ENCODE results near the gene SYT15. TPM values are rescaled to one million over a fixed set of nuclear protein-coding genes. Genes with fewer than 3 reads are reported as not detected.

Gene SYT15
- total RNA-seq, 1 experiment from 2014 or later = 1.6 TPM

DNA sequence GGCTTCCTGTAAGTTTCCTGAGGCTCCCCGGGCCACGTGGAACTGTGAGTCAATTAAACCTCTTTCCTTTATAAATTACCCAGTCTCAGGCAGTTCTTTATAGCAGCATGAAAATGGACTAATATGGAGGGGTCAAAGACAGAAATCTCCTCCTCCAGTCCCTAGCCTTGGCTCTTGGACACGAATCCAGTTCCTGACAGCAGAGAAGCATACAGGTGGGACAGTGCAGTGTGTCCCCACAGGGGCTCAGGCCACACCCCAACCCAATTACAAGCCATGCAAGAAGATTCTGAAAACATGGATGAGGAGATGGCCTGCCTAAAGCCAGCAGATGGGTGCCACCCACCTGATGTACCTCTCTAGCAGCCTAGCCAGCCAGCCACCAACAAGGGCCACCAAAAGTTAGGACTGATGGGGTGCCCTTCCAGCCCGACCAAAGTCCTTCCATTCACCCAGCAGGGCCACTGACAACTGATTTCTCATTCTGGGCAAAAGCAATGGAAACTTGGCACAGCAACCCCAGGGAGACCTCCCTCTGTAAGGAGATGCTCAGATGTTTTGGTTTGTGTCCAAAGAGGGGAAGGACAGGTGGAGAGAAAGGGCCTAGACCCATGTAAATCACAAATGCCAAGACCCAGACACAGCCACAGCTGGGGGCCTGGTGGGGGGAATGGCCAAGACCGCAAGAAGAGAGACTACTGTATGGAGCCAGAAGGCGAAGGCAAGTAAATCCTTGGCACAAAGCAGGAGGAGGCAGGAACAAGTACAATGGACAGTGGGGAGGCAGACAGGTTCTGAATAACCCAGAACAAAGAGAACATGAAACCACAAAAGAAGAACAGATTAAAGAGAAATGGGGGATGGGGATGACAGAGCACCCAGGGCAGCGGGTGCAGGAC lies 36.1 kb upstream of the SYT15 start (continued):
- TF ChIP-seq, protein P1, sequence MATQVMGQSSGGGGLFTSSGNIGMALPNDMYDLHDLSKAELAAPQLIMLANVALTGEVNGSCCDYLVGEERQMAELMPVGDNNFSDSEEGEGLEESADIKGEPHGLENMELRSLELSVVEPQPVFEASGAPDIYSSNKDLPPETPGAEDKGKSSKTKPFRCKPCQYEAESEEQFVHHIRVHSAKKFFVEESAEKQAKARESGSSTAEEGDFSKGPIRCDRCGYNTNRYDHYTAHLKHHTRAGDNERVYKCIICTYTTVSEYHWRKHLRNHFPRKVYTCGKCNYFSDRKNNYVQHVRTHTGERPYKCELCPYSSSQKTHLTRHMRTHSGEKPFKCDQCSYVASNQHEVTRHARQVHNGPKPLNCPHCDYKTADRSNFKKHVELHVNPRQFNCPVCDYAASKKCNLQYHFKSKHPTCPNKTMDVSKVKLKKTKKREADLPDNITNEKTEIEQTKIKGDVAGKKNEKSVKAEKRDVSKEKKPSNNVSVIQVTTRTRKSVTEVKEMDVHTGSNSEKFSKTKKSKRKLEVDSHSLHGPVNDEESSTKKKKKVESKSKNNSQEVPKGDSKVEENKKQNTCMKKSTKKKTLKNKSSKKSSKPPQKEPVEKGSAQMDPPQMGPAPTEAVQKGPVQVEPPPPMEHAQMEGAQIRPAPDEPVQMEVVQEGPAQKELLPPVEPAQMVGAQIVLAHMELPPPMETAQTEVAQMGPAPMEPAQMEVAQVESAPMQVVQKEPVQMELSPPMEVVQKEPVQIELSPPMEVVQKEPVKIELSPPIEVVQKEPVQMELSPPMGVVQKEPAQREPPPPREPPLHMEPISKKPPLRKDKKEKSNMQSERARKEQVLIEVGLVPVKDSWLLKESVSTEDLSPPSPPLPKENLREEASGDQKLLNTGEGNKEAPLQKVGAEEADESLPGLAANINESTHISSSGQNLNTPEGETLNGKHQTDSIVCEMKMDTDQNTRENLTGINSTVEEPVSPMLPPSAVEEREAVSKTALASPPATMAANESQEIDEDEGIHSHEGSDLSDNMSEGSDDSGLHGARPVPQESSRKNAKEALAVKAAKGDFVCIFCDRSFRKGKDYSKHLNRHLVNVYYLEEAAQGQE (IDR thresholded peaks at IDR 0.05; ENCODE audit: low read depth) = no peak

DNA sequence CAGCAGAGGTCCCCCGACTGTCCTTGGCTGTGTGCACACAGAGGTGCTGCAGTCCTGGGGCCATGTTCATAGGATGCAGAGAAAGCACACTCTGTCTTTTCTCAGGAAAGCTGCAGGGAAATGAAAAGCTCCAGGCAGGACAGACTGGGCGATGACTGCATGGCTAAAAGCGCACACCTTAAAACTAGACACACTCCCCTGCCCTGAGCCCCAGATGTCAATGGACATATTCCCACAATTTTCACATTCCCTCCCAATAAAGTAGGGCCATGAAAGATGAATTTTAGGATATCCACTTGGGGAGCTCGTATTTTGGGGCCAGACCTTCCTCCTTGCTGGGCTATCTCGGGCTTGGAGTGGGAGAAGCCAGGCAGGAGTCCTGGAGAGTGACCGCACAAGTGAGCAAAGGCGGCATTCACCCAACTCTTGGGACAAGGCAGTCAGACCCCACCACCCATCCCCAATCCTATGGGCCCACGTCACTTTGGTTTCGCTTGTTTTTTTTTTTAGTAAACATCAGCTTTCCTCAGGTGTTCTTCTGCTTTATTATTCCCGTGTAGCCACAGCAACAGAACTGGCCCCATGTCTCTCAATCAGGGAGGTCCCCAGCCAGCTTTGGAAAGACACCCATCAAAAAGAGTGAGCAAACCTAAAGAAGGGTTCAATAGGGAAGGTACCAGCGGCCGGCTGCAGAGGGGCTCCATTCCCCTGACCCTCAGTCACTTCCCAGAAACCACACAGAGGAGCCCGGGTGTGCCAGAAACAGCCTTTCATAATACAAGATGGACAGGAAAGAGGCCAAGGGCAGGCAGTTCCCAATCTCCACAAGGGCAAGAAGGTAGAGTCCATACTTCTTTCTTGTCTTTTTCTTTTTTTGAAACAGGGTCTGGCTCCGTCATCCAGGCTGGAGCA lies 35.2 kb upstream of the SYT15 start:
- Histone ChIP-seq H3K4me2 (ENCODE audit: low read length) (no peak overlapping the region), H3K9me3 (ENCODE audit: control insufficient read depth in 1 of 2, insufficient read depth in 1 of 2, low read depth in 1 of 2, low read length in 2 of 2) (no peaks in the 10 kb centered on the region), H3K9ac (ENCODE audit: low read length) (no peak overlapping the region), H3K4me1 (ENCODE audit: control insufficient read depth in 1 of 2, insufficient read depth in 2 of 2, low read length in 2 of 2) (no peaks in the 10 kb centered on the region), H4K20me1 (ENCODE audit: insufficient read depth) (no peaks in the 10 kb centered on the region), H3K9me2 (ENCODE audit: insufficient read depth) (no peaks in the 10 kb centered on the region), H3K4me3 (replicated peaks in 1 of 2; ENCODE audit: low read depth in 1 of 2, low read length in 2 of 2) (no peak overlapping the region), H3K36me3 (ENCODE audit: control insufficient read depth in 1 of 2, insufficient read depth in 2 of 2, low read length in 2 of 2) (no peaks in the 10 kb centered on the region), H2AFZ (ENCODE audit: low read depth, low read length, poor library complexity, severe bottlenecking) (no peak overlapping the region), H3K27me3 (ENCODE audit: insufficient read depth, low read length) (no peaks in the 10 kb centered on the region), H3K27ac (ENCODE audit: low read depth, low read length) (no peak overlapping the region), H3K79me2 (ENCODE audit: insufficient read depth, low read length) (no peaks in the 10 kb centered on the region)
- ChIA-PET RAD21 (ENCODE audit: low non-redundant PET in 1 of 2, low total read pairs in 2 of 2, uncharacterized antibody in 2 of 2, unreplicated experiment in 2 of 2) (no interaction called here), CTCF (no interaction called here), POLR2A (no interaction called here)
- intact Hi-C loops (cut with micrococcal nuclease) = no loop called here
- BruUV-seq (replicated peaks) = no TSS peak
- ATAC-seq (no peak), DNase-seq (ENCODE audit: low read depth, low spot score) (no peak)
- TF ChIP-seq JUND (IDR thresholded peaks at IDR 0.05) (no peak), EZH2phosphoT487 (IDR thresholded peaks at IDR 0.05; ENCODE audit: borderline replicate concordance) (no peak), YY1 (IDR thresholded peaks at IDR 0.05; ENCODE audit: extremely low read depth, insufficient replicate concordance, low read depth, low read length) (no peak), SIN3A (IDR thresholded peaks at IDR 0.05; ENCODE audit: low read depth) (no peak), EGR1 (IDR thresholded peaks at IDR 0.05; ENCODE audit: low read depth) (no peak), SP1 (IDR thresholded peaks at IDR 0.05; ENCODE audit: low read depth) (no peak), ZFX (IDR thresholded peaks at IDR 0.05) (no peak), POLR2A (IDR thresholded peaks at IDR 0.05; ENCODE audit: borderline replicate concordance, extremely low read depth, insufficient read depth, insufficient read length) (no peak), ZNF274 (IDR thresholded peaks at IDR 0.05; ENCODE audit: low read depth, low read length) (no peak), EZH2 (IDR thresholded peaks at IDR 0.05) (no peak)
- TF ChIP-seq, protein P1 (IDR thresholded peaks at IDR 0.05; ENCODE audit: low read depth) = no peak

Measured in HCT116 (cell line).